Femur (tissue), 1 donor: ENCODE data around the gene SLC13A3.

Experiments
- DNase-seq: peaks from one replicate; pipeline ENCODE4 v3.0.0-alpha.2; 2017

Gene SLC13A3

GRCh38 chr20:46601603-46602122 lies 49.6 kb downstream of the SLC13A3 start:
- no peak for DNase-seq

GRCh38 chr20:46600286-46600752 lies 50.9 kb downstream of the SLC13A3 start:
- DNase-seq: no peak

GRCh38 chr20:46599227-46599987 lies 51.9 kb downstream of the SLC13A3 start:
- DNase-seq: no peak

- no peak for DNase-seq
Measured at GRCh38 chr20:46595933-46596332, 55.3 kb downstream of the SLC13A3 start.

GRCh38 chr20:46594725-46595124 lies 56.5 kb downstream of the SLC13A3 start:
- no peak for DNase-seq

- DNase-seq: no peak
Measured at GRCh38 chr20:46592580-46593362, 58.5 kb downstream of the SLC13A3 start.

- no peak for DNase-seq
Measured at GRCh38 chr20:46590443-46590842, 60.8 kb downstream of the SLC13A3 start.

- no peak for DNase-seq
Measured at GRCh38 chr20:46588532-46589511, 62.4 kb downstream of the SLC13A3 start.

- DNase-seq: no peak
Measured at GRCh38 chr20:46587986-46588385, 63.3 kb downstream of the SLC13A3 start.

GRCh38 chr20:46586724-46587123 lies 64.5 kb downstream of the SLC13A3 start:
- no peak for DNase-seq

- no peak for DNase-seq
Measured at GRCh38 chr20:46584508-46584907, 66.8 kb downstream of the SLC13A3 start.

- no peak for DNase-seq
Measured at GRCh38 chr20:46583411-46584214, 67.6 kb downstream of the SLC13A3 start.

GRCh38 chr20:46582648-46583047 lies 68.6 kb downstream of the SLC13A3 start:
- no peak for DNase-seq

GRCh38 chr20:46581391-46581790 lies 69.9 kb downstream of the SLC13A3 start:
- no peak for DNase-seq

GRCh38 chr20:46580613-46581205 lies 70.5 kb downstream of the SLC13A3 start:
- DNase-seq: no peak

- no peak for DNase-seq
Measured at GRCh38 chr20:46578745-46579144, 72.5 kb downstream of the SLC13A3 start.

- DNase-seq: no peak
Measured at GRCh38 chr20:46576774-46577395, 74.4 kb downstream of the SLC13A3 start.

GRCh38 chr20:46575937-46576461 lies 75.3 kb downstream of the SLC13A3 start:
- no peak for DNase-seq

- no peak for DNase-seq
Measured at GRCh38 chr20:46575394-46575793, 75.9 kb downstream of the SLC13A3 start.

GRCh38 chr20:46573788-46574584 lies 77.3 kb downstream of the SLC13A3 start:
- DNase-seq: no peak
